ENCODE data around the gene C2CD4C.
"Not testable (repeated sequence)": the region's sequence is repeated elsewhere in the genome, so short reads cannot be mapped to it uniquely, and the experiment has no call there.

The C2CD4C gene

DNA sequence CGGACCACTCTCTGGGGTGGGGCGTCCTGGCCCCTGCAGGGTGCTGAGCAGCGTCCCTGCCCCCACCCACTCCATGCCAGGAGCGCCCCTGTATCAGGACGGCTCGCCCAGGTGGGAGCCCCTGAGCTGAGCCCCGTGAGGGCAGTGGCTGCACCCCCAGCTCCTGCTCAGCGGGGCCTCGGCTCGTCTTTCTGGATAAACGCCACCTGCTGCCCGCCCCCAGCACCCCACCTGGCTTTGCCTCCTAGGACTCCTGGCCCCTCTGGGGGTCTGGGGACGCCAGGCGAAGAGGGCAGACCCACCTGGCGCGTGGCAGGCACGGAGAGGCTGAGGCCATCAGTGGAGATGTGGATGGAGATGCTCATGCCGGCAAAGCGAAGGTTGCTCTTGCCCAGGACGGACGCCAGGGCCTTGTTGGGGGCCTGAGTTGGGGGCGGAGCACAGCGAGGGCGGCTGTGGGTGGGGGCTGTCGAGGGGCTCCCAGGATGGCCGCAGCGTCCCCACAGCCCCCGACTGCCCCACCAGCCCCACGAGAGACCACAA is 29.5 kb upstream of the C2CD4C start:
- DNase-seq = no peak

DNA sequence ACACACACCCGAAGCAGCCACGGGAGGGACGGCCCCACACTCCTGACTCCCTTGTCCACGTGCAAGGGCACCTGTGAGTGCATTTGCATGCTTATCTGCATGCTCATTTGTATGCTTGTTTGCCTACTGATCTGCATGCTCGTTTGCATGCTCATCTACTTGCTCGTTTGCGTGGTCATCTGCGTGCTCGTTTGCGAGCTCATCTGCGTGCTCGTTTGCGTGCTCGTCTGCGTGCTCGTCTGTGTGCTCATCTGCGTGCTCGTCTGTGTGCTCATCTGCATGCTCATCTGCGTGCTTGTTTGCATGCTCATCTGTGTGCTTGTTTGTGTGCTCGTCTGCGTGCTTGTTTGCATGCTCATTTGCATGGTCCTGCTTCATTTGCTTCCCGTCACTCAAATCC is 28.1 kb upstream of the C2CD4C start:
- DNase-seq = no peak

DNA sequence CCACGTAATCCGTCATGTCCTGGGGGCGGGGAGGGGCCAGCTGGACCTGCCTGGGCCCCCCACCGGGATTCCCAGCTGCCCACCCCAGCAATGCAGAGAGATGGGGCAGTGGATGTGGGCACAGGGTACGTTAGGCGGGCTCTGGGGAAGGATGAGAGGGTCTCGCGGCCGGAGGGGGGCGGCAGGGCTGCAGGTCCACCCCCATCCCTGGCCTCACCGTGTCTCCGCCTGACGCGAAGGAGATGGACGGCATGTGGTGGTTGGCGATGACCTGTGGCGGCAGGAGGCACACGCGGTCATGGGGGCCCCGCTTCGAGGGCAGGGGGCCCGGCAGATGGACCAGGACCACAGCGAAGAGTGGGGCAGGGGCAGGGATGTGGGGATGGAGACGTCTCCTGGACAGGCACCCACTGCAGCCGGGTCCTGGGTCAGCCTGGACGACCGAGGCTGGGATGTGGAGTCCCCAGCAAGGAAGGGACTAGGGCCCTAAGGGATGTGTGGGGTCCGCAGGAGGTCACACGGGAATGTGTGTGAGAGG is 27.5 kb upstream of the C2CD4C start:
- no peak for DNase-seq

DNA sequence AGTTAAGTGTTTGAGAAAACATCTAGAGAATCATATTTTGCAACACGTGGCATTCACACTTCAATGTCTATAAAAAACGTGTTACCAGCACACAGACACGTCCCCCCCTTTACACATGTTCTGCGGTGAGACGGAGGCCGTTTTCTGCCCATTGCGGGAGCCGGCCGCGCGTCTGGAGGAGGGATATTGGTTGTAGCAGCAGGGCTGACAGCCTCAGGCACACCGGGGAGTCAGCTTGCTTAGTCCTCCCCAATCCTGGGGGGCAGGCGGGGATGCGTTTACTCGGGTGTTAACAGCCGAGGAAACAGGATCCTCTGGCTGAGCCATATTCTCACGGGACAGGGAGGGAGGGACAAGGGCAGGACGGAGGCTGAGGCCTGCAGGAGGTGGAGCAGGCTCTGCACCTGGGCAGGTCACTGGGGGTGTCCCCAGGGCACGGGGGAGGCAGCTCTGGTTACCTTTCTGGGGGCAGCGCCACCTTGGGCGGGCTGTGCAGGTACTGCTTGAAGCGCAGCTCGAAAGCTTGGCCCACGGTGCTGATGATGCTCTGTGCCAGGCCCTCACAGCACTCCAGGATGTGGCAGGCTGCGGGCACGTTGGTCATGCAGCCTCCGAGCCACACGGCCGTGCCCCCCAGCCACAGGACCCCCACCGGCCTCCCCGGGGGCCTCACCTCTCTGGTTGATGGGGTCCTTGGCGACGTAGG is 26.9 kb upstream of the C2CD4C start:
- no peak for DNase-seq

DNA sequence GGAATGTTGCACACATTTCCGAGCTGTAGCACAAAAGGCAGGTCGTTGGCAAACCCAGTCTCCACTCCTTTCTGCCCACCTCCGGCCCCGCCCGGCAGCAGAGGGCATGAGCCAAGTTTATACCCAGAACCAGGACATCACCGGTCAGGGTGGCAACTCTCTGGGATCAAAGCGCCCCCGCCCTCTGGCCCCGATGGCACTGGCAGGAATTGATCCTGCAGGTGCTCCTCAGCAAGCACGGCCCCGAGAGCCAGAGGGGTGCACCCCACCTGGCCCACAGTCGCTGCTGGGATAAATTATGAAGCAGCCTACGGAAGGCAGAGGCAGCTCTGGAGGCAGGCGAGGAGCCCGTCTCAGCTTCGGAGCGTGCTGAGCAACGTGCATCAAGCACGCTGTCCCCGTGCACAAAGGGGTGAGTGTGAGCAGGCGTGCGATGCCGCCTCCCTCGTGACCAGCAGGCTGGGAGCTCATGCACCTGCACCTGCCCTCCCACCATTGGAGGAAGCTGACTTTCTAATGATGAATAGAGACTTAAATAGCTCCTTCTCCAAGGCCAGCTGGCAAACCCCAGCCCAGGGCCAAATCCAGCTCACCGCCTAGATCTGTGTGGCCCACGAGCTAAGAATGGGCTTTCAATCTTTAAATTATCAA is 26.2 kb upstream of the C2CD4C start:
- DNase-seq = no peak

DNA sequence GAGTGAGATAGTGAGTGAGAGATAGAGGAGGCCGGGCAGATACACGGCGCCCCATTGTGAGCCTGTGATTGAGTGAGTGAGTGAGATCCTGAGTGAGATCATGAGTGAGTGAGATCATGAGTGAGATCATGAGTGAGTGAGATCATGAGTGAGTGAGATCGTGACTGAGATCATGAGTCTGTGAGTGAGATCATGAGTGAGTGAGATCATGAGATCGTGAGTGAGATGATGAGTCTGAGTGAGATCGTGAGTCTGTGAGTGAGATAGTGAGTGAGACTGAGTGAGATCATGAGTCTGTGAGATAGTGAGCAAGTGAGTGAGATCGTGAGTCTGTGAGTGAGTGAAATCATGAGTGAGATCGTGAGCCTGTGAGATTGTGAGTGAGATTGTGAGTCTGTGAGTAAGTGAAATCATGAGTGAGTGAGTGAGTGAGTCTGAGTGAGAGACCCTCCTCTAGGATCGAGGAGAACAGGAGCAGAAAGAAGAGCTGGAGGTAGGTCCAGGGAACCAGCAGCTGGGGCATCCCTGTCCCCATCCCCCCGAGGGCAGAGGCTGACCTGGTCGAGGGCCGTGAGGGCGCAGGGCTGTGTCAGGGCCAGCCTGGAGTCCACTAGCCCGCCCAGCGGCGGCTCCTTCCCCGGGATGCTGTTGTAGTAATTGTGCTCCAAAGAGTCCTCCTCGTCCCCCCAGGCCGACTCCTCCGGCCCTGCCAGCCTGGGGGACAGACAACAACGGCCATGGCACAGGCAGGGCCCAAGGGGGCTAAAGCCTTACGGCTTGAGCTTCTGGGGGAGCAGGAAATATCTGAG is 25.4 kb upstream of the C2CD4C start:
- no peak for DNase-seq

DNA sequence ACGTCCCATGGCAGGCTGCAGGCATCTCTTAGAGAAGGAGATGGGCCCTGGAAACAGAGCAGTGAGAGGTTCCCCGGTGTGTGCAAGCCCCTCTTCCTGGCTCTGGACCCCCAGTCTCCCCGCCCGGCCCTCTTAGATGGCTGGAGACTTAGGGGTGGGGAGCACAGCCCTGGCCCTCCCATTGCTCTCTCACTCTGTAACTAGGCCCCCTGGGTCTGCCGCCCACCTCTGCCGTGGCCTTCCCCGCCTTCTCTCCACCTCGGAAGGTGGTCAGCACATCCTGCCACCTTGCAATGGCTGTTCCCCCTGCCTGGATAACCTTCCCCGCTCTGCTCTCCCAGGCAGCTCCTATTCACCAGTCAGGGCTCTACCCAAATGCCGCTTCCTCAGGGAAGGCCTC is 21.8 kb upstream of the C2CD4C start:
- DNase-seq = no peak

DNA sequence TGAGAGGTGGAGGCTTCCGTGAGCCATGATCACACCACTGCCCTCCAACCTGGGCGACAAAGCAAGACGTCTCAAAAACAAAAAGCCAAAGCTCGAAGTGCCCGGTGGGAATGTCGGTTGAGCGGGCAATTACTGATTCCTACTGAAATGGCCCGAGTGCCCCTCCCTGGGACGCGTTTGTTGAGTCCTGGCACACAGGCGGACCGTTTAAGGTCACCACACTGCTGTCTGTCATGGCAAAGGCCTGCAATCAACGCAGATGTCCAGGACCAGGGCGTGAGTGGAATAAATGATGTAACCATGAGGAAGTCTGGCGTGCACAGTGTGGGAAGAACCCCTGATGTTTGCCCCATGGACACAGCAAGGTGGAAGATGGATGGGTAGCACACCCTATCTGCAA is 19.2 kb upstream of the C2CD4C start:
- no peak for DNase-seq

DNA sequence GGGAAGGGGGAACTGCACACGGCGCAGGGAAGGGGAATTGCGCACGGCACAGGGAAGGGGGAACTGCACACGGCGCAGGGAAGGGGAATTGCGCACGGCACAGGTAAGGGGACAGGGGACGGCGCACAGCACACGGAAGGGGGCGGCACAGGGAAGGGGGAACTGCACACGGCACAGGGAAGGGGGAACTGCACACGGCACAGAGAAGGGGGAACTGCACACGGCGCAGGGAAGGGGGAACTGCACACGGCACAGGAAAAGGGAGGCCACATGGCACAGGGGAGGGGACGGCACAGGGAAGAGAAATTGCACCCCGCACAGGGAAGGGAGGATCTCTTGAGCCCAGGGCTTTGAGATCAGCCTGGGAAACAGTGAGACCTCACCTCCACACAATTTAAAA is 18.7 kb upstream of the C2CD4C start:
- not testable (repeated sequence) for DNase-seq

DNA sequence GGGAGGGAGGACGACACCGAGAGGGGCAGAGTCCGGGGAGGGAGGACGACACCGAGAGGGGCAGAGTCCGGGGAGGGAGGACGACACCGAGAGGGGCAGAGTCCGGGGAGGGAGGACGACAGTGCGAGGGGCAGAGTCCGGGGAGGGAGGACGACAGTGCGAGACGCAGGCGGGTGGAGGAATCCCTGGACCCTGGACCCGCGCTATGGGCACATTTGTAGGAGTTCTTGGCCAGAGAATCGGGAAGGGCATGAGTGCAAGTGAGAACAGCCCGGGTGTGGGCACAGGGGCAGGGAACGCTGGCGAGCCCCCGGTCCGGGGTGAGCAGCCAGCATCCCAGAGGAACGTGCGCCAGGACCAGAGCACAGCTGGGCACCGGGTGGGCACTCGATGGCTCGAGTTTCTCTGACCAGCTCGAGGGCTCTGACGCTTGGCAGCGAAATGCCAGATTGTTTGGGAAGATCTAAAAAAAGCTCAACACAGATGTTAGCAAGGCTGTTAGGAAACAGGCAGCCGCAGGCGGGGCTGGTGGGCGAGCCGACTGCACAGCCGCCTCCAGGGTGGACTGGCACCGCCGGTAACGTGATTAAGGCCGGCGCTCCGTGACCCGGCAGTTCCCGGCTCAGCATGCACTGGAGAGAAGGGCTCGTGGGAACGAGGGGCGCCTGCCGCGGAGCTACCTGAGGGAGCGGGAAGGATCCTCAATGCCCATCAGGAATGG is 17.9 kb upstream of the C2CD4C start:
- no peak for DNase-seq

DNA sequence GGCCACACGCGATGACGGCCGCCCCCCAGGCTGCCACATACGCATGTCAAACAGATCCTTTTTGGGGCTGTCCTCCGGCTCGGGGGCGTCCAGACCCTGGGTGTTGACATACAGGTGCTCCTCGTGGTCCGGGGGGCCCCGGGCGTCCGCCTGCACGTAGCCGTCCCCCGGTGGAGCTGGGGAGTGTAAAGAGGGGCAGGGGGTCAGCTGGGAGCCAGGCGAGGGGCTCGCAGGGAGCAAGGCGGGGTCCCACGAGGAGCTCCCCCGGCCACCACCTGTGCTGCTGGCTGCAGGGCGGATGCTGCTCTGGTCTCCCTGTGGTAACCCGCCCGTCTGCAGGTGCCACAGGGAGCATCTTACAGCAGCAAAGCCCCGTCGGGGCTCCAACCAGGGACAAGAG is 16.1 kb upstream of the C2CD4C start:
- no peak for DNase-seq

DNA sequence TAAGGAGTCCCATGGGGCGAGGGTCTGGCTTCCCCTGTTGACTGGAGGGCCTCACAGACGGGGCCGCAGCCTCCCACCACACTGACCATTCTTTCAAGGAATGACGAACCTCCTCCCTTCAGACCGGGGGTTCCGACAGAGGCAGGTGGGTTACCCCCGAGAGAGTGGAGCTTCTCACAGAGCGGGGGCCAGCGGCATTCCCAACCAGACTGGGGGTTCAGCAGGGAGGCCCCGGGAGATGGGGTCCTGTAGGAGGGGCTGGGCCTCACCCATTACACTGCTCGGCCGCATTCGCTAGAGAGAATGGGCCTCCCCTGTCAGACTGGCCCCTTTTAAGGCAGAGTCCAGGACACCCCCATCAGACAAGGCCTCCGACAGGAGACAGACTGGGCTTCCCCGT is 15.6 kb upstream of the C2CD4C start:
- DNase-seq = no peak

DNA sequence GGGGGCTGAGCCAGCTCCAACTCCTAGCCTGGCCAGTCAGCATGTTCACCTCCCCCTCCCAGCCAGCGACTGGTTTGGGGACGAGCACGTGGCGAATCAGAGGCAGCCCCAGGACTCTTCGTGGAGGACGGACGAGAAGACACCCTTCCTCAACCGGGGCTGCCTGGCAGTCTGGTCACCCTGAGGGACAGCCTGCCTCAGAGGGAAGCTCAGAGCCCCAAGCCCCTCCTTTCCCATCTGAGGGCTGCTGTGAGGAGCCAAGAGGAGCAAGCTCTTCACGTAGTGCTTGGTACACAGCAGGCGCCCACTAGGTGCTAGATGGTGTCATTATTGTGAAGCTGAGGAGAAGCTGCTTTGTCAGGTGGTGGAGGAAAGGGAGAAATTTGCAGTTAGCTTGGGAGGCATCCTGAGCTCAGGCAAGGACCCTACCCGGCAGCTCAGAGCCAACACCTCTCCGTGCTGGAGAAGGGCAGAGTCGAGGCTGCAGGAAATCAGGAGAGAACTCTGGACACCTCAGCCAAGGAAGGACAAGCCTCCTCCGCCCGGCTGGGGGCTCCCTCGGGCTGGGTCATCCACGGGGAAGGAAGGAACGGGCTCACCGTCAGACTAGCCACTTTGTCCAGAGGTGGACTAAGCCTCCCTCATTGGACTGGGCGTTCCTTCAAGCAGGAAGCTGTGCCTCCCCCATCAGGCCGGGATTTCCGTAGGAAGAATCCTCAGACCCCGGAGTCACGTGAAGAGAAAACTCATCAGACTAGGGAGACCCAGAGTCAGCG is 14.9 kb upstream of the C2CD4C start:
- DNase-seq = no peak

DNA sequence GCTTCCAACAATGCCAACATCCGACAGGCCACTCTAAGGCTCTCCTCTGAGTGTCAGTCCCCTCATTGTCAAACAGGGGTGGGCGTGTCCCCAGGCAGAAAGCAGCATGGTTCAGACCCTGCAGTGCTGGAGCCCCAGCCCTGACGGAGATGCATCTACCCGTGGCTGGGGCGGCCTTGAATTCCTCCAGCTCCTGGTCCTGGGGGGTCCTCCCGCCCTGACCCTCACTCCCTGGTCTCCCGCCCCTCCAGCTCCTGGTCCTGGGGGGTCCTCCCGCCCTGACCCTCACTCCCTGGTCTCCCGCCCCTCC is 13.9 kb upstream of the C2CD4C start:
- not testable (repeated sequence) for DNase-seq

DNA sequence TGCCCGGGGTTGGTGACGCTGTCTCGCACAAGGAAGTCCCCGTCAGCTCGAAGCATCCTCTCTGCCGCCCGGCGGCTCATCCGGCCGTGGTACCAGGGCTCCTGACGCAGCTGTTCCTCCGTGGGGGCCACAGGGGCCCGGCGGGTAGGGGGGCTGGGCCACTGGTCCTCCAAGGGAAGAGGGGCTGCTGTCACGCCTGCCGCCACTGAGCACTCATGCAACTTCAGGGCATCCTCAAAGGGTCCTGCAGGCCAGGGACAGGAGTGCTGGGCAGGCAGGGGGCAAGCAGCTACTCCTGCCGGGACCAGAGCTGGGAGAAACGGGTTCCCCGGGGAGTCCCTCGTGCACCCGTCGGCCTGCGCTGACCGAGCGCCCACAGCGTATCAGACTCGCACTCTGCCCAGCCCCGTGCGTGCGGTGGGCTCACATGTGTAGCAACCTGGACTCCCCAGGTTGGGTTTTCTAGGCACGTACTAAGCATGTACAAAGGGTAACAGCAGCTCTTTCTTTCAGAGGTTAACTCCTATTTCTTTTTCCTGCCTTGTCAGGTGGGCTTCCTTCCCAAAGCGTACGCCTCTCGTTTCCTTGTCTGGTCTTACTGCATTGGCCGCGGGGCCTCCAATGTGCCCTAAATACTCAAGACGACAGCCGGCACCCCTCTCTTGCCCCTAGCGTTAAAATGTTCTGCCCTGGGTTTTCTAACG is 13.4 kb upstream of the C2CD4C start:
- no peak for DNase-seq

DNA sequence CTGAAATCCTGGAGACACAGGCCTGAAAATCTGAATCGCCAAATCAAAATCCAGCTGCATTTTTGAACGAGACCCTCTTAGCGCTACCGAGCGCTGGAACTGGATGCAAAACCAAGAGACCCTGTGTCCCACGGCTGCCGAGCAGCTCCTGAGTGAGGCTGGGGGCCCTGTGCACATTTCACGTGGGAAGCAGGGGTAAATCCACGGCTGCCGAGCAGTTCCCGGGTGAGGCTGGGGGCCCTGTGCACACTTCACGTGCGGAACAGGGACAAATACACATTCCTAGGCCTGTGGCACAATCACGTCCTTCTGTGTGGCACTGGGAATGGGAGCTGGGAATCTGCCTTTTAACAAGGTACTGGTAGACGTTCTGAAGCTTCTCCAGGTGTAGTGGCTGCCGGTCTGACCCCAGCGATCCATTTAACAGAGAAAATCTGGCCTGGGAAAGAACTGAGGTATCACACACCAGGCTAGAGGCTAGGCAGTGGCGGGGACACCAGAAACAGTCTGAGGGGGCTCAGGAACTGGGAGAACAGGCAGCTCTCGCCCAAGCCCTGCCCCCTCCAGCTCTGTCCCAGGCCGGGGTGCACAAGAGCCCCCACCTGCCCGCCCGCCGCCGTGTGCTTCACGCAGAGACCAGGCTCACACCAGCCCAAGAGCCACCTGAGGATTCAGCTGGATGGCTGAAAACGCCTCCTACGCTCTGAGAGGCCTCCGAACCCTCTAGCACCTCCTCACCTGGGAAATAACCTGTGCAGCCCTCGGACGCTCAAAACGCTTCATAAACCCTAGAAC is 11.0 kb upstream of the C2CD4C start:
- no peak for DNase-seq

DNA sequence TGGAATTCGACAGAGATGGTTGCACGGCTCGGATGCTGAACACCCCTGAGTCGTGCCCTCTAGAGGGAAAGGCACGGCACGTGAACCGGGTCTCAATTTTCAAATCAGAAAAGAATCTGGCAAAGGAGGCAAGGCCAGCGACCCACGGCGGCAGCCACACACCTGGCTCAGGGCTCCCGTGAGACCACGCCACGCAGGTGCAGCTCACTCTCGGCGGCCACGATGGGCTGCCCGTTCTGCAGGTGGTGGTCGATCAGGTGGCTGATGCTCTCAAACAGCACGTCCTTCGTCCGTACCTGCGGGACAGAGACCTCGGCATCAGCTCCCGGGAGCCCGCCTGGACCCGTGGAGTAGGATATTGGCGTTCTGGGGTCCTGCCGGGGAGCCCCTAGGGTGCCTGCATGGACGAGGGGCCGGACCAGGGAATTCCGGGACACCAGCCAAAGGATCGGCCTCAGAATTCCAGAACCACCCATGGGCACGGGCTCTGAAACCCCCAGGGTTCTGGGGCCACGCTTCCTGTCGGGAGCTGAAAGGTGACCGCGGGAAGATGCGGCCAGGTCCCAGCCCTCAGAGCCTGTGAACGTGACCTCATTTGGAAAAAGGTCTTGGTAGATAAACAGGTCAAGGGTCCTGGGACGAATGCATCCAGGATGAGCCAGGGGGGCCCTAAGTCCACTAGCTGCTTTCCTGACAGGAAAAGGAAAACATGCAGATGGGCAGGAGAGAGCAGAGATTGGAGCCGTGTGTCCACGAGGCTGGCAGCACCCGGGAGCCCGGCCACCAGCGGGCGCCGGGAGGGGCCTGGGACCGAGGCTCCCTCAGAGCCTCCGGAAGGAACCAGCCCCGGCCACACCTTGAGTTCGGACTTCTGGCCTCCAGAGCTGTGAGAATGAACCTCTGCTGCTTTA is 10.1 kb upstream of the C2CD4C start:
- DNase-seq = no peak

DNA sequence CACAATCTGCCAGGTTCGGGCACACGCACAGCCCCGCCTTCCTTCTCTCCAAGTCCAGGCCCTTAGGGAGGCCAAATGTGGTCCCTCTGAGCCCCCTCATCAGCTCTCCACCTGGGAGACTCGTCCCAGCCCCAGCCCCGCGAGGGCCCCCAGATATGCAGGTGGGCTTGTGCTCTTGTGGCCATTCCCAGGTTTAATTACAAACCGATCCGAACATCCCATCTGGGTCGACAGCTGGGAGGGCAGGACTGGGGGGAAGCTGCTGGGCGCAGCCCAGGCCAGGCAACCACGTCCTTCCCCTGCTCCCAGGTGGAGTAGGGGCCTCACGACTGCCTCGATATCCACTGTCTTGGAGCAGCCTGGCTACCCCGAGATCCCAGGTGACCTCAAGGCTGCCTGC is 7.5 kb upstream of the C2CD4C start:
- DNase-seq = no peak

DNA sequence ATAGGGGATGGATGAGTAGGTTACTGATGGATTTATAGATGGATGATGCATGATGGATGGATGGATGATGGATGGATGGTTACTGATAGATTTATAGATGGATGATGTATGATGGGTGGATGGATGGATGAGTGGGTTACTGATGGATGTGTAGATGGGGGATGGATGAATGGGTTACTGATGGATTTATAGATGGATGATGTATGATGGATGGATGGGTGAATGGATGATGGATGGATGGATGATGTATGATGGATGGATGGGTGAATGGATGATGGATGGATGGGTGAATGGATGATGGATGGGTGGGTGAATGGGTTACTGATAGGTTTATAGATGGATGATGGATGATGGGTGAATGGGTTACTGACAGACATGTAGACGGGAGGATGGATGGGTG is 6.3 kb upstream of the C2CD4C start:
- no peak for DNase-seq
